Caco-2 (cell line): ENCODE data around the gene GPATCH2. TPM values are rescaled to one million over a fixed set of nuclear protein-coding genes. Genes with fewer than 3 reads are reported as not detected.
A peak's percentile ranks its signal among the peaks of the same experiment; 100 is the strongest.

Experiments
- BruUV-seq: library from RNA; stranded (reverse); fragments of 400-500 nt; replicated peaks from 2 replicates; lab custom pipeline; 2021; lab: Mats Ljungman, UMichigan
- CTCF ChIA-PET: fragments of 300-600 bp; sonication (Branson Sonifier 250); formaldehyde crosslinking; loops from one replicate; lab custom pipeline; 2022; ENCODE audit warnings: antibody characterized with exemption; lab: Charles Lee
- POLR2A ChIA-PET: fragments of 300-600 bp; sonication (Branson Sonifier 250); formaldehyde crosslinking; loops from one replicate; lab custom pipeline; 2022; ENCODE audit warnings: antibody characterized with exemption; lab: Charles Lee
- DNase-seq, 2 experiments: peaks; one replicate each; pipeline versions ENCODE4 v3.0.0 to v3.0.0-alpha.2; 2020 to 2022
- H3K27me3 ChIP-seq: replicated peaks from 2 replicates; pipeline ENCODE4 v1.6.0; 2011; ENCODE audit warnings: low read length; ENCODE audit not compliant: control insufficient read depth, insufficient read depth
- H3K36me3 ChIP-seq: 2 replicates; pipeline ENCODE4 v1.5.1; 2011; ENCODE audit warnings: low read length; ENCODE audit not compliant: control insufficient read depth, insufficient read depth
- H3K4me1 ChIP-seq: fragments of 250-450 bp; sonication (Bioruptor Pico); 2 replicates; pipeline ENCODE4 v1.5.1; 2020; ENCODE audit warnings: mild to moderate bottlenecking
- H3K4me3 ChIP-seq: 2 replicates; pipeline ENCODE4 v1.5.1; 2011; ENCODE audit warnings: low read depth, mild to moderate bottlenecking, control low read depth, low read length
- H3K9me3 ChIP-seq: fragments of 250-450 bp; sonication (Bioruptor Pico); 2 replicates; pipeline ENCODE4 v1.5.1; 2020; ENCODE audit warnings: mild to moderate bottlenecking, moderate library complexity
- H3K27ac Mint-ChIP-seq: one replicate; pipeline ENCODE4 v1.8.0; 2022; ENCODE audit warnings: mixed read lengths; ENCODE audit not compliant: unreplicated experiment
- H3K27me3 Mint-ChIP-seq: one replicate; pipeline ENCODE4 v1.8.0; 2022; ENCODE audit warnings: mixed read lengths; ENCODE audit not compliant: insufficient read depth, unreplicated experiment
- H3K36me3 Mint-ChIP-seq: one replicate; pipeline ENCODE4 v1.8.0; 2022; ENCODE audit warnings: mild to moderate bottlenecking, mixed read lengths; ENCODE audit not compliant: insufficient read depth, unreplicated experiment
- H3K4me1 Mint-ChIP-seq: one replicate; pipeline ENCODE4 v1.8.0; 2022; ENCODE audit warnings: low read depth, mixed read lengths; ENCODE audit not compliant: unreplicated experiment
- H3K4me3 Mint-ChIP-seq: one replicate; pipeline ENCODE4 v1.8.0; 2022; ENCODE audit warnings: mild to moderate bottlenecking, moderate library complexity, mixed read lengths; ENCODE audit not compliant: unreplicated experiment
- H3K9me3 Mint-ChIP-seq: one replicate; pipeline ENCODE4 v1.8.0; 2022; ENCODE audit warnings: mixed read lengths; ENCODE audit not compliant: unreplicated experiment
- CTCF ChIP-seq, 2 experiments: fragments of 200-600 bp in 1 of 2; IDR thresholded peaks; 1 replicate in 1 of 2; 2 replicates in 1 of 2; pipeline versions ENCODE4 v1.5.1 to v1.8.0; 2011 to 2022; ENCODE audit warnings: antibody characterized with exemption in 1 of 2, control low read depth in 1 of 2, inconsistent platforms in 1 of 2, low read depth in 1 of 2, low read length in 1 of 2, mild to moderate bottlenecking in 1 of 2, moderate library complexity in 1 of 2; ENCODE audit not compliant: insufficient read depth in 1 of 2, severe bottlenecking in 1 of 2, unreplicated experiment in 1 of 2
- intact Hi-C: fragments of 100-400 bp; cut with micrococcal nuclease; formaldehyde crosslinking; loops from one replicate; pipeline ENCODE4 v1.10.0; 2022; ENCODE audit not compliant: unreplicated experiment
- total RNA-seq: library from RNA; stranded (reverse); gene quantifications from 2 replicates; pipeline ENCODE4 v1.2.3, GENCODE V29; 2022

The GPATCH2 gene
- total RNA-seq, 1 experiment from 2014 or later: 13.2 TPM

- Histone ChIP-seq H3K27me3 (no peaks in the 10 kb centered on the region), H3K36me3 (no peaks in the 10 kb centered on the region; the same call in 1 of the 2 replicates), H3K9me3 (no peaks in the 10 kb centered on the region), H3K4me1 (peaks cover 6% of the 10 kb centered on the region; the same call in 1 of the 2 replicates), H3K4me3 (no peak overlapping the region)
- no peak for TF ChIP-seq CTCF (IDR thresholded peaks at IDR 0.05; ENCODE audit: insufficient read depth in 1 of 2, low read depth in 1 of 2, low read length in 1 of 2, severe bottlenecking in 1 of 2, unreplicated experiment in 1 of 2)
- H3K27ac Mint-ChIP-seq: no peak overlapping the region
- no peaks in the 10 kb centered on the region for H3K27me3 Mint-ChIP-seq
- H3K9me3 Mint-ChIP-seq: no peaks in the 10 kb centered on the region
- intact Hi-C loops: no loop called here
- ChIA-PET CTCF (no interaction called here), POLR2A (no interaction called here)
- no peaks in the 10 kb centered on the region for H3K4me1 Mint-ChIP-seq
- H3K36me3 Mint-ChIP-seq: no peaks in the 10 kb centered on the region
- no TSS peak for BruUV-seq
- DNase-seq: no peak
- H3K4me3 Mint-ChIP-seq: no peak overlapping the region
These were observed 173.9 kb downstream of the GPATCH2 start for GRCh38 chr1:217457016-217457415.

- intact Hi-C loops: no loop called here
- no peak for DNase-seq
- Histone ChIP-seq H3K4me1 (peaks cover 6% of the 10 kb centered on the region; the same call in 1 of the 2 replicates), H3K4me3 (no peak overlapping the region), H3K27me3 (no peaks in the 10 kb centered on the region), H3K9me3 (no peaks in the 10 kb centered on the region), H3K36me3 (no peaks in the 10 kb centered on the region; the same call in 1 of the 2 replicates)
- no peaks in the 10 kb centered on the region for H3K9me3 Mint-ChIP-seq
- H3K36me3 Mint-ChIP-seq: no peaks in the 10 kb centered on the region
- ChIA-PET POLR2A (no interaction called here), CTCF (no interaction called here)
- TF ChIP-seq CTCF (IDR thresholded peaks at IDR 0.05; ENCODE audit: insufficient read depth in 1 of 2, low read depth in 1 of 2, low read length in 1 of 2, severe bottlenecking in 1 of 2, unreplicated experiment in 1 of 2): no peak
- no TSS peak for BruUV-seq
- H3K27ac Mint-ChIP-seq: no peak overlapping the region
- H3K4me1 Mint-ChIP-seq: no peaks in the 10 kb centered on the region
- no peaks in the 10 kb centered on the region for H3K27me3 Mint-ChIP-seq
- no peak overlapping the region for H3K4me3 Mint-ChIP-seq
These were observed 174.6 kb downstream of the GPATCH2 start for GRCh38 chr1:217456261-217456660.

GRCh38 chr1:217453816-217454215, 177.1 kb downstream of the GPATCH2 start:
- CTCF ChIA-PET: no interaction called here
- no TSS peak for BruUV-seq
- TF ChIP-seq CTCF (IDR thresholded peaks at IDR 0.05; ENCODE audit: insufficient read depth in 1 of 2, low read depth in 1 of 2, low read length in 1 of 2, severe bottlenecking in 1 of 2, unreplicated experiment in 1 of 2): no peak
- no peaks in the 10 kb centered on the region for H3K27me3 ChIP-seq
- no peak overlapping the region for H3K27ac Mint-ChIP-seq
- peak in 1 of 2 experiments; percentile 5 for DNase-seq
- H3K9me3 ChIP-seq: no peaks in the 10 kb centered on the region
- H3K36me3 Mint-ChIP-seq: no peaks in the 10 kb centered on the region
- H3K9me3 Mint-ChIP-seq: no peaks in the 10 kb centered on the region
- no peak overlapping the region for H3K4me3 ChIP-seq
- peaks cover 6% of the 10 kb centered on the region; the same call in 1 of the 2 replicates for H3K4me1 ChIP-seq
- H3K4me1 Mint-ChIP-seq: no peaks in the 10 kb centered on the region
- no peak overlapping the region for H3K4me3 Mint-ChIP-seq
- H3K27me3 Mint-ChIP-seq: no peaks in the 10 kb centered on the region
- intact Hi-C loops: no loop called here
- POLR2A ChIA-PET: no interaction called here
- H3K36me3 ChIP-seq: no peaks in the 10 kb centered on the region; the same call in 1 of the 2 replicates
